ENCODE data around the gene KCNQ1. TPM values are rescaled to one million over a fixed set of nuclear protein-coding genes. Genes with fewer than 3 reads are reported as not detected.

Gene KCNQ1
- total and polyA plus RNA-seq, 2 donors (not counting 3 experiments of a cell fraction or from before 2014, with no cell fraction given) = 0.07 to 0.09 TPM

DNA sequence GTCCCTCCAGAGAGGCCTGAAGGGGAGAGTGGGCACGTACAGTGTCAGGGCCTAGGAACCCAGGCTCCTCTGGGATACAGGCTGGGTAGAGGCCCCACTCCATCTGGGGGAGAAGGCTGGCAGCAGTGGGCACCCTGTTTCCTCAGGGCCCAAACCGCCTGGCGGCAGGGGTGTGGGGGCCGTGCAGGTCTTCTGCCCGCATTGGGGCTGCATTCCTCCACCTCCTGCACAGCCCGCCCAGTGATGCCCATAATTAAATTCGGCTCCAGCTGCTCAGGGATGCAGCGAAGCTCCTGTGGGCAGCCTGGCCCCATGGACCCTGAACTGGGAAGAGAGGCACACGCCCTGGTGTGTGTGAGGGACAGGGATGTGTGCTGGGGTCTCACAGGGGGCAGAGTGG lies 219.6 kb downstream of the KCNQ1 start:
- no peak for FAIRE-seq
- no peak overlapping the region for H2AFZ ChIP-seq (ENCODE audit: low read depth, low read length)
- H3K27ac ChIP-seq (ENCODE audit: insufficient read depth, low read depth, low read length) = no peak overlapping the region
- TF ChIP-seq POLR2A (IDR thresholded peaks at IDR 0.05; ENCODE audit: low read depth, low read length) = no peak
- TF ChIP-seq, protein P1, sequence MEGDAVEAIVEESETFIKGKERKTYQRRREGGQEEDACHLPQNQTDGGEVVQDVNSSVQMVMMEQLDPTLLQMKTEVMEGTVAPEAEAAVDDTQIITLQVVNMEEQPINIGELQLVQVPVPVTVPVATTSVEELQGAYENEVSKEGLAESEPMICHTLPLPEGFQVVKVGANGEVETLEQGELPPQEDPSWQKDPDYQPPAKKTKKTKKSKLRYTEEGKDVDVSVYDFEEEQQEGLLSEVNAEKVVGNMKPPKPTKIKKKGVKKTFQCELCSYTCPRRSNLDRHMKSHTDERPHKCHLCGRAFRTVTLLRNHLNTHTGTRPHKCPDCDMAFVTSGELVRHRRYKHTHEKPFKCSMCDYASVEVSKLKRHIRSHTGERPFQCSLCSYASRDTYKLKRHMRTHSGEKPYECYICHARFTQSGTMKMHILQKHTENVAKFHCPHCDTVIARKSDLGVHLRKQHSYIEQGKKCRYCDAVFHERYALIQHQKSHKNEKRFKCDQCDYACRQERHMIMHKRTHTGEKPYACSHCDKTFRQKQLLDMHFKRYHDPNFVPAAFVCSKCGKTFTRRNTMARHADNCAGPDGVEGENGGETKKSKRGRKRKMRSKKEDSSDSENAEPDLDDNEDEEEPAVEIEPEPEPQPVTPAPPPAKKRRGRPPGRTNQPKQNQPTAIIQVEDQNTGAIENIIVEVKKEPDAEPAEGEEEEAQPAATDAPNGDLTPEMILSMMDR (IDR thresholded peaks at IDR 0.05; ENCODE audit: extremely low read depth in 1 of 2, insufficient read depth in 1 of 2, low read depth in 1 of 2, low read length in 2 of 2) = no peak
- TF ChIP-seq JUN (IDR thresholded peaks at IDR 0.05; ENCODE audit: borderline replicate concordance, insufficient read depth, insufficient read length, low read depth) = no peak
- TF ChIP-seq, protein P2, sequence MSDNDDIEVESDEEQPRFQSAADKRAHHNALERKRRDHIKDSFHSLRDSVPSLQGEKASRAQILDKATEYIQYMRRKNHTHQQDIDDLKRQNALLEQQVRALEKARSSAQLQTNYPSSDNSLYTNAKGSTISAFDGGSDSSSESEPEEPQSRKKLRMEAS (IDR thresholded peaks at IDR 0.05; ENCODE audit: insufficient read depth, insufficient read length) = no peak
- no peak for TF ChIP-seq POLR2AphosphoS5 (IDR thresholded peaks at IDR 0.05; ENCODE audit: insufficient read depth, low read depth, low read length)
- no peak for TF ChIP-seq GATA2 (IDR thresholded peaks at IDR 0.05; ENCODE audit: insufficient read depth, insufficient read length, low read depth, low read length)
- no peak for TF ChIP-seq MYC (IDR thresholded peaks at IDR 0.05; ENCODE audit: low read depth, low read length)
- no peak for TF ChIP-seq EZH2 (IDR thresholded peaks at IDR 0.05; ENCODE audit: borderline replicate concordance, low read depth, low read length, severe bottlenecking)
- TF ChIP-seq FOS (IDR thresholded peaks at IDR 0.05; ENCODE audit: borderline replicate concordance, insufficient read depth, low read length) = no peak
- no peak overlapping the region for H3K4me2 ChIP-seq (ENCODE audit: insufficient read depth, low read length)
- no peaks in the 10 kb centered on the region for H3K36me3 ChIP-seq (ENCODE audit: control insufficient read depth in 2 of 2, extremely low read depth in 1 of 2, insufficient read depth in 2 of 2, low read length in 2 of 2)
- H3K79me2 ChIP-seq (ENCODE audit: control insufficient read depth, insufficient read depth, low read length) = no peaks in the 10 kb centered on the region
- no TSS peak for BruUV-seq (replicated peaks)
- no peak overlapping the region for H3K4me3 ChIP-seq (replicated peaks in 1 of 3; ENCODE audit: insufficient read depth in 1 of 3, low read depth in 1 of 3, low read length in 3 of 3)
- peaks cover 4% of the 10 kb centered on the region for H3K9me3 ChIP-seq (replicated peaks; ENCODE audit: control insufficient read depth, insufficient read depth, low read length)
- POLR2A ChIA-PET = no interaction called here
- no peaks in the 10 kb centered on the region for H3K4me1 ChIP-seq (ENCODE audit: control insufficient read depth, extremely low read depth, insufficient read depth, low read length)
- dilution Hi-C loops (cut with MboI; ENCODE audit: extremely low pct_ligation_motif_present, low sequenced_read_pairs) = no loop called here
- no peak for DNase-seq (ENCODE audit: low read depth, low spot score)
- no peaks in the 10 kb centered on the region for H3K9me1 ChIP-seq (replicated peaks; ENCODE audit: control insufficient read depth, extremely low read depth, insufficient read depth, low read length)
- intact Hi-C loops (cut with micrococcal nuclease) = no loop called here
- CTCF ChIA-PET = no interaction called here
- no peaks in the 10 kb centered on the region for H4K20me1 ChIP-seq (replicated peaks; ENCODE audit: control insufficient read depth, extremely low read depth, insufficient read depth, low read length)
- H3K9ac ChIP-seq (replicated peaks; ENCODE audit: extremely low read depth, insufficient read depth, low read length) = no peak overlapping the region
- no peaks in the 10 kb centered on the region for H3K27me3 ChIP-seq (ENCODE audit: control insufficient read depth in 2 of 2, insufficient read depth in 2 of 2, low read length in 2 of 2)
